Stimulated activated CD8-positive, alpha-beta memory T cell treated with anti-CD3 and anti-CD28 coated beads, Interleukin-7, amount 100 ng/mL, for 24 hours (primary cell): ENCODE data around the gene ZNF573.

Experiments used
- DNase-seq: peaks from one replicate; pipeline ENCODE4 v3.0.0-alpha.2; 2020; ENCODE audit warnings: low read depth

The ZNF573 gene

GRCh38 chr19:37695144-37695899 lies 84.1 kb downstream of the ZNF573 start:
- DNase-seq = no peak

DNA sequence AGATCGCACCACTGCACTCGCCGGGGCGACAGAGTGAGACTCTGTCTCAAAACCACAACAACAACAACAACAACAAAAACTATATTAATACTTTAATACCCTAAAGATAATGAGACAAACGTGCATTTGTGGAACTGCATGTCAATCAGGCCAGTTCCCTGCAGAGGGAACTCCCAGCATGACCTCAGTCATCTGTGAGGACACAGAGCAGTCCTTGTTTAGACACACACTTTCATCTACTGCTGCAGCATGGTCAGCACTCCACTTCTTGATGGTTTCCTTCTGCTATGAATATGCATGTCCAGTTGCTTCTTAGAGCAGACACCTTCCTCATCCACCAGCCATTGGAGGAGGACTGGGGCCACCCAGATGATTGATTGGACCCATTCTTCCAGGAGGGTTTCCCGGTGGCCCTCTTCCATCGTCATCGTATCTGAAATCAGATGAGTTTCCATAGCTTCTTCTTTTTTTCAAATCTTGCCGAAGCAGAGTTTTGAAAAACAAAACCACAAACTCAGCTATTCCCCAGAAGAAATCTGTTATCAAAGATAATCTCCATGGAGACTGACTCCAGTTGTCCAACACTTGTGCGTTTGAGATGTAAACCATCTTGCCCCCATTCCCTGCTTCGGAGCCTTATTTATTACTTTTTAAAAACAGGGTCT lies 86.3 kb downstream of the ZNF573 start:
- no peak for DNase-seq

GRCh38 chr19:37691881-37692504 lies 87.4 kb downstream of the ZNF573 start:
- DNase-seq = peak; percentile 65
